K562 (cell line): ENCODE results near the gene TCF12. TPM values are rescaled to one million over a fixed set of nuclear protein-coding genes. Genes with fewer than 3 reads are reported as not detected.
A peak's percentile ranks its signal among the peaks of the same experiment; 100 is the strongest.

Experiments used
- ARID1B ChIP-seq: fragments of 450-650 bp; IDR thresholded peaks from 2 replicates; pipeline ENCODE4 v1.6.1; 2016; ENCODE audit warnings: antibody characterized with exemption, mild to moderate bottlenecking, inconsistent platforms
- CBFB ChIP-seq: sonication (generic); formaldehyde crosslinking; IDR thresholded peaks from 2 replicates; pipeline ENCODE4 v1.4.0; 2020; ENCODE audit warnings: mild to moderate bottlenecking, missing genetic modification reagents
- CREB1 ChIP-seq, 2 experiments: sonication (generic) in 1 of 2; formaldehyde crosslinking in 1 of 2; IDR thresholded peaks; 2 replicates each; pipeline versions ENCODE4 v1.6.1 to v1.8.0; 2012 to 2022; ENCODE audit warnings: inconsistent platforms in 1 of 2, mild to moderate bottlenecking in 1 of 2, missing genetic modification reagents in 1 of 2, moderate library complexity in 1 of 2
- ETS1 ChIP-seq: conservative IDR thresholded peaks from 2 replicates; pipeline ENCODE4 v1.6.1; 2011; ENCODE audit warnings: low read depth, mild to moderate bottlenecking, low read length; ENCODE audit not compliant: control insufficient read depth
- GABPB2 ChIP-seq: fragments of 250-450 bp; sonication (Bioruptor Pico); conservative IDR thresholded peaks from 2 replicates; pipeline ENCODE4 v1.5.1; 2021; ENCODE audit warnings: mild to moderate bottlenecking
- HCFC1 ChIP-seq: IDR thresholded peaks from 2 replicates; pipeline ENCODE4 v1.6.1; 2012; ENCODE audit warnings: low read depth, low read length, improper control_type of control experiment
- HDAC6 ChIP-seq: IDR thresholded peaks from 2 replicates; pipeline ENCODE4 v1.6.1; 2012; ENCODE audit warnings: low read depth, mild to moderate bottlenecking, control low read depth, inconsistent platforms, low read length, moderate library complexity
- ILK ChIP-seq: fragments of 450-650 bp; IDR thresholded peaks from 2 replicates; pipeline ENCODE4 v1.6.1; 2016; ENCODE audit warnings: missing genetic modification characterization, low read depth, mild to moderate bottlenecking, missing compliant biosample characterization, moderate library complexity, borderline replicate concordance
- IRF2 ChIP-seq: sonication (generic); formaldehyde crosslinking; IDR thresholded peaks from 2 replicates; pipeline ENCODE4 v1.8.1; 2022; ENCODE audit warnings: mild to moderate bottlenecking, missing genetic modification reagents
- MXI1 ChIP-seq: IDR thresholded peaks from 2 replicates; pipeline ENCODE4 v1.6.1; 2011; ENCODE audit warnings: low read depth, mild to moderate bottlenecking, improper control_type of control experiment, low read length
- NRF1 ChIP-seq, 2 experiments: fragments of 450-650 bp; IDR thresholded peaks in 1 of 2; conservative IDR thresholded peaks in 1 of 2; 2 replicates each; pipeline ENCODE4 v1.6.1; 2014; ENCODE audit warnings: mild to moderate bottlenecking in 2 of 2
- RAD21 ChIP-seq, 2 experiments: fragments of 250-450 bp in 1 of 2; fragments of 450-650 bp in 1 of 2; sonication (Bioruptor Pico) in 1 of 2; formaldehyde crosslinking in 1 of 2; IDR thresholded peaks in 1 of 2; conservative IDR thresholded peaks in 1 of 2; 2 replicates each; pipeline versions ENCODE4 v1.4.0 to v1.8.0; 2020 to 2022; ENCODE audit warnings: mild to moderate bottlenecking in 2 of 2, moderate library complexity in 1 of 2
- RCOR1 ChIP-seq, 2 experiments: IDR thresholded peaks; 2 replicates each; pipeline ENCODE4 v1.6.1; 2012; ENCODE audit warnings: low read depth in 2 of 2, low read length in 2 of 2, borderline replicate concordance in 1 of 2, improper control_type of control experiment in 1 of 2
- SUPT5H ChIP-seq: fragments of 450-650 bp; IDR thresholded peaks from 2 replicates; pipeline ENCODE4 v1.6.1; 2016
- TAL1 ChIP-seq: fragments of 450-650 bp; IDR thresholded peaks from 2 replicates; pipeline ENCODE4 v1.6.1; 2016; ENCODE audit warnings: mild to moderate bottlenecking
- YY1 ChIP-seq, 3 experiments: IDR thresholded peaks; 2 replicates each; pipeline ENCODE4 v1.6.1; 2011; ENCODE audit warnings: low read length in 2 of 3, mild to moderate bottlenecking in 2 of 3, moderate library complexity in 2 of 3, borderline replicate concordance in 1 of 3, control low read depth in 1 of 3, low read depth in 1 of 3; ENCODE audit not compliant: insufficient read depth in 3 of 3, insufficient replicate concordance in 2 of 3, control insufficient read depth in 1 of 3, insufficient read length in 1 of 3; ENCODE audit errors: extremely low read depth in 1 of 3
- ZNF24 ChIP-seq: fragments of 450-650 bp; IDR thresholded peaks from 2 replicates; pipeline ENCODE4 v1.6.1; 2016
- ZNF263 ChIP-seq: sonication (generic); formaldehyde crosslinking; IDR thresholded peaks from 2 replicates; pipeline ENCODE4 v1.8.0; 2022; ENCODE audit warnings: mild to moderate bottlenecking, missing genetic modification reagents, borderline replicate concordance
- ZNF699 ChIP-seq: fragments of 250-450 bp; sonication (Bioruptor Pico); IDR thresholded peaks from 2 replicates; pipeline ENCODE4 v1.8.0; 2021; ENCODE audit warnings: mild to moderate bottlenecking, moderate library complexity; ENCODE audit not compliant: insufficient replicate concordance
- polyA plus RNA-seq, 8 experiments: library from polyadenylated mRNA; depleted of rRNA in 4 of 8; stranded (reverse) in 5 of 8; unstranded in 3 of 8; fragments of >200 nt; fragmentation: Nextera tagmentation in 2 of 8; fragmentation: Illumina TruSeq in 1 of 8; extraction: Ambion mirVana in 2 of 8; extraction: Trizol in 1 of 8; gene quantifications; 2 replicates each; pipeline versions ENCODE4 v1.2.1 to v1.2.3, GENCODE V29; 2011 to 2014; ENCODE audit warnings: inconsistent platforms in 1 of 8, missing spikeins in 1 of 8
- total RNA-seq, 7 experiments: library from RNA; depleted of rRNA in 6 of 7; stranded (reverse); fragments of >200 nt in 6 of 7; fragmentation: Illumina TruSeq in 2 of 7; extraction: Trizol in 2 of 7; gene quantifications; 2 replicates each; pipeline versions ENCODE4 v1.2.1 to v1.2.3, GENCODE V29; 2011 to 2021; ENCODE audit warnings: low replicate concordance in 1 of 7
- TF ChIP-seq, protein P1 (sequence below): sonication (generic); IDR thresholded peaks from 2 replicates; pipeline ENCODE4 v1.6.1; 2016
- TF ChIP-seq, protein P2 (sequence below): fragments of 450-650 bp; IDR thresholded peaks from 2 replicates; pipeline ENCODE4 v1.6.1; 2016; ENCODE audit warnings: low read depth, mild to moderate bottlenecking, moderate library complexity
- TF ChIP-seq, protein P3 (sequence below): fragments of 450-650 bp; IDR thresholded peaks from 2 replicates; pipeline ENCODE4 v1.6.1; 2014; ENCODE audit warnings: low read depth, mild to moderate bottlenecking, moderate library complexity, borderline replicate concordance

Gene TCF12
- total and polyA plus RNA-seq, 9 of the 15 experiments (the other 6 are each of a cell fraction or from before 2014, with no cell fraction given): 10.5 to 132 (median 52.9) TPM

GRCh38 chr15:56972426-56972825, 54.0 kb downstream of the TCF12 start (continued):
- TF ChIP-seq YY1 (IDR thresholded peaks at IDR 0.05; ENCODE audit: borderline replicate concordance in 1 of 3, control insufficient read depth in 1 of 3, extremely low read depth in 1 of 3, insufficient read depth in 3 of 3, insufficient read length in 1 of 3, insufficient replicate concordance in 2 of 3, low read depth in 1 of 3, low read length in 2 of 3): no peak
- no peak for TF ChIP-seq ZNF24
- peak; percentile 80 for TF ChIP-seq ARID1B
- TF ChIP-seq ZNF699 (CRISPR knock-in tag): no peak
- no peak for TF ChIP-seq RAD21 (CRISPR knock-in tag; conservative IDR thresholded peaks at IDR 0.05 in 1 of 2, IDR thresholded peaks at IDR 0.05 in 1 of 2)
- TF ChIP-seq, protein P1, sequence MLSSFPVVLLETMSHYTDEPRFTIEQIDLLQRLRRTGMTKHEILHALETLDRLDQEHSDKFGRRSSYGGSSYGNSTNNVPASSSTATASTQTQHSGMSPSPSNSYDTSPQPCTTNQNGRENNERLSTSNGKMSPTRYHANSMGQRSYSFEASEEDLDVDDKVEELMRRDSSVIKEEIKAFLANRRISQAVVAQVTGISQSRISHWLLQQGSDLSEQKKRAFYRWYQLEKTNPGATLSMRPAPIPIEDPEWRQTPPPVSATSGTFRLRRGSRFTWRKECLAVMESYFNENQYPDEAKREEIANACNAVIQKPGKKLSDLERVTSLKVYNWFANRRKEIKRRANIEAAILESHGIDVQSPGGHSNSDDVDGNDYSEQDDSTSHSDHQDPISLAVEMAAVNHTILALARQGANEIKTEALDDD: peak; percentile 85
- TF ChIP-seq, protein P2, sequence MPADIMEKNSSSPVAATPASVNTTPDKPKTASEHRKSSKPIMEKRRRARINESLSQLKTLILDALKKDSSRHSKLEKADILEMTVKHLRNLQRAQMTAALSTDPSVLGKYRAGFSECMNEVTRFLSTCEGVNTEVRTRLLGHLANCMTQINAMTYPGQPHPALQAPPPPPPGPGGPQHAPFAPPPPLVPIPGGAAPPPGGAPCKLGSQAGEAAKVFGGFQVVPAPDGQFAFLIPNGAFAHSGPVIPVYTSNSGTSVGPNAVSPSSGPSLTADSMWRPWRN: peak; percentile 59; the same call in 1 of the 2 replicates
- TF ChIP-seq SUPT5H: no peak
- TF ChIP-seq MXI1: no peak
- no peak for TF ChIP-seq HCFC1
- TF ChIP-seq NRF1 (conservative IDR thresholded peaks at IDR 0.05 in 1 of 2, IDR thresholded peaks at IDR 0.05 in 1 of 2): no peak
- TF ChIP-seq GABPB2 (CRISPR knock-in tag): no peak
- TF ChIP-seq ILK: no peak
- no peak for TF ChIP-seq ZNF263
- no peak for TF ChIP-seq ETS1
- peak in 1 of 2 experiments; percentile 76; a peak in 2 of 4 replicates for TF ChIP-seq RCOR1 (IDR thresholded peaks at IDR 0.05; ENCODE audit: borderline replicate concordance in 1 of 2, low read depth in 2 of 2, low read length in 2 of 2)
- TF ChIP-seq CREB1 (IDR thresholded peaks at IDR 0.05): no peak
- no peak for TF ChIP-seq CREB1 (CRISPR knock-in tag; IDR thresholded peaks at IDR 0.05)
- TF ChIP-seq HDAC6: no peak
- no peak for TF ChIP-seq IRF2 (CRISPR knock-in tag)
- TF ChIP-seq, protein P3, sequence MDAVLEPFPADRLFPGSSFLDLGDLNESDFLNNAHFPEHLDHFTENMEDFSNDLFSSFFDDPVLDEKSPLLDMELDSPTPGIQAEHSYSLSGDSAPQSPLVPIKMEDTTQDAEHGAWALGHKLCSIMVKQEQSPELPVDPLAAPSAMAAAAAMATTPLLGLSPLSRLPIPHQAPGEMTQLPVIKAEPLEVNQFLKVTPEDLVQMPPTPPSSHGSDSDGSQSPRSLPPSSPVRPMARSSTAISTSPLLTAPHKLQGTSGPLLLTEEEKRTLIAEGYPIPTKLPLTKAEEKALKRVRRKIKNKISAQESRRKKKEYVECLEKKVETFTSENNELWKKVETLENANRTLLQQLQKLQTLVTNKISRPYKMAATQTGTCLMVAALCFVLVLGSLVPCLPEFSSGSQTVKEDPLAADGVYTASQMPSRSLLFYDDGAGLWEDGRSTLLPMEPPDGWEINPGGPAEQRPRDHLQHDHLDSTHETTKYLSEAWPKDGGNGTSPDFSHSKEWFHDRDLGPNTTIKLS: no peak
- no peak for TF ChIP-seq CBFB (CRISPR knock-in tag)
- peak; percentile 42 for TF ChIP-seq TAL1
